SK-N-SH (cell line): ENCODE results near the gene ADPRHL1. TPM values are rescaled to one million over a fixed set of nuclear protein-coding genes. Genes with fewer than 3 reads are reported as not detected.

ENCODE experiments used
- CTCF ChIA-PET: fragments of 300-600, 350-600 bp; formaldehyde crosslinking; extraction: SDS; loops from one replicate; lab custom pipeline; 2021; lab: Yijun Ruan, JAX
- POLR2A ChIA-PET: fragments of 350-600 bp; sonication (Branson Sonifier 250); formaldehyde crosslinking; extraction: SDS; loops from one replicate; lab custom pipeline; 2020; ENCODE audit warnings: antibody characterized with exemption, inconsistent platforms; lab: Yijun Ruan, JAX
- DNase-seq: peaks from one replicate; pipeline ENCODE4 v3.0.0; 2012
- H2AFZ ChIP-seq: fragments of 200-600 bp; sonication (generic); 2 replicates; pipeline ENCODE4 v1.8.1; 2016; ENCODE audit warnings: antibody characterized with exemption, mild to moderate bottlenecking, low read depth
- H3F3A ChIP-seq: fragments of 200-600 bp; sonication (generic); replicated peaks from 2 replicates; pipeline ENCODE3; 2016; ENCODE audit warnings: antibody characterized with exemption, mild to moderate bottlenecking; ENCODE audit not compliant: insufficient read depth
- H3K27ac ChIP-seq, 2 experiments: fragments of 200-500 bp in 1 of 2; fragments of 200-600 bp in 1 of 2; sonication (Bioruptor generic) in 1 of 2; sonication (generic), shearing (Covaris generic) in 1 of 2; 2 replicates each; pipeline versions ENCODE4 v1.5.1 to v1.6.1; 2014 to 2016; ENCODE audit warnings: low read depth in 2 of 2, inconsistent platforms in 1 of 2, low read length in 1 of 2, mild to moderate bottlenecking in 1 of 2, mixed read lengths in 1 of 2
- H3K27me3 ChIP-seq: fragments of 200-600 bp; sonication (generic), shearing (Covaris generic); 2 replicates; pipeline ENCODE4 v1.6.1; 2016; ENCODE audit warnings: mixed run types; ENCODE audit not compliant: insufficient read depth
- H3K36me3 ChIP-seq, 2 experiments: fragments of 200-500 bp in 1 of 2; fragments of 200-600 bp in 1 of 2; sonication (Bioruptor generic) in 1 of 2; sonication (generic) in 1 of 2; replicated peaks in 1 of 2; 2 replicates each; pipeline versions ENCODE3 to v1.5.1; 2014 to 2016; ENCODE audit warnings: low read length in 1 of 2, mild to moderate bottlenecking in 1 of 2; ENCODE audit not compliant: insufficient read depth in 2 of 2, control insufficient read depth in 1 of 2
- H3K4me1 ChIP-seq, 2 experiments: fragments of 200-500 bp in 1 of 2; fragments of 200-600 bp in 1 of 2; sonication (Bioruptor generic) in 1 of 2; sonication (generic), shearing (Covaris generic) in 1 of 2; 2 replicates each; pipeline versions ENCODE4 v1.5.1 to v1.6.1; 2014 to 2016; ENCODE audit warnings: low read depth in 1 of 2, low read length in 1 of 2, mixed run types in 1 of 2; ENCODE audit not compliant: insufficient read depth in 2 of 2, control insufficient read depth in 1 of 2
- H3K4me2 ChIP-seq: fragments of 200-600 bp; sonication (generic), shearing (Covaris generic); 2 replicates; pipeline ENCODE4 v1.6.1; 2017; ENCODE audit warnings: mixed run types
- H3K4me3 ChIP-seq, 2 experiments: fragments of 200-500 bp in 1 of 2; fragments of 200-600 bp in 1 of 2; sonication (Bioruptor generic) in 1 of 2; sonication (generic), shearing (Covaris generic) in 1 of 2; 2 replicates each; pipeline versions ENCODE4 v1.5.1 to v1.8.1; 2014 to 2016; ENCODE audit warnings: low read depth in 2 of 2, inconsistent platforms in 1 of 2, low read length in 1 of 2, mild to moderate bottlenecking in 1 of 2, mixed read lengths in 1 of 2, moderate library complexity in 1 of 2
- H3K79me2 ChIP-seq: fragments of 200-600 bp; sonication (generic); 2 replicates; pipeline ENCODE4 v1.8.1; 2017; ENCODE audit warnings: mild to moderate bottlenecking; ENCODE audit not compliant: insufficient read depth
- H3K9ac ChIP-seq: fragments of 200-600 bp; sonication (generic); 2 replicates; pipeline ENCODE4 v1.6.1; 2017; ENCODE audit warnings: mixed run types
- H3K9me2 ChIP-seq: fragments of 200-600 bp; sonication (generic); 2 replicates; pipeline ENCODE4 v1.6.1; 2017; ENCODE audit warnings: mixed run types
- H3K9me3 ChIP-seq: fragments of 200-600 bp; sonication (generic); 2 replicates; pipeline ENCODE4 v1.6.1; 2017; ENCODE audit warnings: mixed run types, mild to moderate bottlenecking, moderate library complexity
- H4K20me1 ChIP-seq: fragments of 200-600 bp; sonication (generic); 2 replicates; pipeline ENCODE4 v1.6.1; 2017; ENCODE audit warnings: mild to moderate bottlenecking, mixed run types; ENCODE audit not compliant: insufficient read depth
- CHD2 ChIP-seq: fragments of 150-350 bp; IDR thresholded peaks from 2 replicates; pipeline ENCODE4 v1.6.1; 2018; ENCODE audit warnings: low read length; ENCODE audit not compliant: partially characterized antibody
- CTCF ChIP-seq: fragments of 200-600 bp; sonication (generic); IDR thresholded peaks from 2 replicates; pipeline ENCODE4 v1.6.1; 2017; ENCODE audit warnings: antibody characterized with exemption, mild to moderate bottlenecking, moderate library complexity
- EP300 ChIP-seq, 2 experiments: IDR thresholded peaks; 2 replicates each; pipeline versions ENCODE4 v1.4.0 to v1.6.1; 2012; ENCODE audit warnings: borderline replicate concordance in 1 of 2, low read depth in 1 of 2, low read length in 1 of 2
- EZH2phosphoT487 ChIP-seq: fragments of 200-600 bp; sonication (generic); IDR thresholded peaks from 2 replicates; pipeline ENCODE4 v1.6.1; 2017; ENCODE audit warnings: low read depth, mixed run types, mild to moderate bottlenecking, antibody characterized with exemption, moderate library complexity, borderline replicate concordance
- FOXJ3 ChIP-seq: sonication (generic); formaldehyde crosslinking; IDR thresholded peaks from 2 replicates; pipeline ENCODE4 v1.5.1; 2020; ENCODE audit warnings: mild to moderate bottlenecking, missing genetic modification reagents
- FOXM1 ChIP-seq: IDR thresholded peaks from 2 replicates; pipeline ENCODE4 v1.4.0; 2012; ENCODE audit warnings: low read depth, mild to moderate bottlenecking
- IRF3 ChIP-seq: fragments of 150-350 bp; IDR thresholded peaks from 2 replicates; pipeline ENCODE4 v1.6.1; 2016; ENCODE audit warnings: mild to moderate bottlenecking, low read depth, low read length
- MAX ChIP-seq: IDR thresholded peaks from 2 replicates; pipeline ENCODE4 v1.4.0; 2012; ENCODE audit warnings: low read depth
- MEF2A ChIP-seq: IDR thresholded peaks from 2 replicates; pipeline ENCODE4 v1.4.0; 2012; ENCODE audit warnings: low read depth, borderline replicate concordance
- MXI1 ChIP-seq: IDR thresholded peaks from 2 replicates; pipeline ENCODE4 v1.6.1; 2012; ENCODE audit warnings: mild to moderate bottlenecking, low read depth, low read length, improper control_type of control experiment
- NFIC ChIP-seq: IDR thresholded peaks from 2 replicates; pipeline ENCODE4 v1.4.0; 2012; ENCODE audit warnings: borderline replicate concordance
- RAD21 ChIP-seq: IDR thresholded peaks from 2 replicates; pipeline ENCODE4 v1.6.1; 2012; ENCODE audit warnings: mild to moderate bottlenecking, low read length
- REST ChIP-seq: IDR thresholded peaks from 2 replicates; pipeline ENCODE4 v1.6.1; 2012; ENCODE audit warnings: mild to moderate bottlenecking, low read depth, low read length, moderate library complexity
- TCF12 ChIP-seq: IDR thresholded peaks from 2 replicates; pipeline ENCODE4 v1.4.0; 2012
- USF2 ChIP-seq: fragments of 150-350 bp; IDR thresholded peaks from 2 replicates; pipeline ENCODE4 v1.6.1; 2017; ENCODE audit warnings: antibody characterized with exemption, low read length, low read depth, borderline replicate concordance
- ZBTB33 ChIP-seq: IDR thresholded peaks from 2 replicates; pipeline ENCODE4 v1.4.0; 2012; ENCODE audit warnings: low read depth, borderline replicate concordance
- WGBS: methylation state at CpG from one replicate; pipeline ENCODE4 v1.1.6; 2017; ENCODE audit warnings: low lambda C conversion rate; 5-methylcytosine and 5-hydroxymethylcytosine counted together
- polyA plus RNA-seq, 3 experiments: library from polyadenylated mRNA; depleted of rRNA; stranded (reverse); fragments of >200 nt; gene quantifications; 2 replicates each; pipeline ENCODE4 v1.2.3, GENCODE V29; 2012

ADPRHL1 gene
- polyA plus RNA-seq, 1 of the 3 experiments (the other 2 are of a cell fraction): 1.0 TPM

GRCh38 chr13:113369881-113370280 is 83.4 kb downstream of the ADPRHL1 start:
- Histone ChIP-seq H3K4me3 (no peak overlapping the region), H4K20me1 (no peaks in the 10 kb centered on the region), H2AFZ (no peak overlapping the region), H3K9me2 (no peaks in the 10 kb centered on the region), H3K27me3 (no peaks in the 10 kb centered on the region), H3K9me3 (no peaks in the 10 kb centered on the region), H3K9ac (no peak overlapping the region), H3K79me2 (no peaks in the 10 kb centered on the region), H3K4me2 (no peak overlapping the region), H3K36me3 (no peaks in the 10 kb centered on the region), H3F3A (no peaks in the 10 kb centered on the region), H3K4me1 (peaks cover 0 to 4% of the 10 kb centered on the region in 2 experiments; a peak in 1 of 4 replicates), H3K27ac (no peak overlapping the region)
- 76% methylated on average over 10 of the region's 10 CpGs for WGBS
- ChIA-PET POLR2A (no interaction called here), CTCF (no interaction called here)
- DNase-seq: no peak
- TF ChIP-seq USF2 (no peak), MAX (no peak), CHD2 (no peak), RAD21 (no peak), FOXJ3 (CRISPR knock-in tag) (no peak), EZH2phosphoT487 (no peak), TCF12 (no peak), CTCF (no peak), MXI1 (no peak), ZBTB33 (no peak), IRF3 (no peak), NFIC (no peak), FOXM1 (no peak), MEF2A (no peak), EP300 (IDR thresholded peaks at IDR 0.05; ENCODE audit: borderline replicate concordance in 1 of 2, low read depth in 1 of 2, low read length in 1 of 2) (no peak), REST (no peak)
